Measurements from ENCODE around the gene LHFPL2. TPM values are rescaled to one million over a fixed set of nuclear protein-coding genes. Genes with fewer than 3 reads are reported as not detected.

Gene LHFPL2
- total and polyA plus RNA-seq, 2 of the 4 experiments (the other 2 are of a cell fraction): 6.5 to 11.3 TPM

DNA sequence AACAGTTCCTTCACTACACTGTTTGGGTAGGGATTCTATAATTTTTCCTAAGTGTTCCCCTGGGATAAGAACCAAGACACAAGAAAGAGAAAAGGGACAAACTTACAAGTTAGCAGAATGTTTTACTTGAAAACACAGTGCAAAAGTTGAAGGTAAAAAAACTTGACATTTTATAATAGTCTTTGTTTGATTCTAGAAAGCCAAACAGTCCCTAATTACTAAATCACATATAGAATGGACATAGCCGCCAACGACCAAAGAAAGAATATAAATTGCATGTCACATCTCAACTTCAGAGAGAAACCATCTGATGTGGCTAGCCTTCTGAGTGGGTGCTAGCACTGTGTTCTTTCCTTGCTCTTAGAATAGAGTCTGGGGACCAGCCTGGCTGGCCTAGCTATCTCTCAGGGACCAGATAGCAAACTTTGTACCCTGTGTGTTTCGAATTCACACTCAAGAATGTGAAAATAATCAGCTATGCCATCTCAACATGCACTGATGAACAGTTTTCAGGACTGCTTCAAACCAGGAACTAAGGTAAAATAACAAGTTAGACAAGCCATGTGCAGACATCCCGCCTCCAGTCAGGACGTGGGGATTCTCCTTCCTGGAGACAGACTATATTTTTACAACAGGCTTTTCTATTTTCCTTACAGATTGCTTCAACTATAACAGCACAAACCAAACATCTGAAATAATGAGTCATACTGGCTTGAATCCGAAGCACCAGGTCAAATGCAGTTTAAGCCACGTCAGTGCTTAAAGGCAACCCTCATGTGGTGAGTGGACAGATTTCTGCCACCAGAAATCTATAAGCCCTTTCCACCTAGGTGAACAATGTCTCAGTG, 53.7 kb downstream of the LHFPL2 start (continued):
- TF ChIP-seq, protein P1, sequence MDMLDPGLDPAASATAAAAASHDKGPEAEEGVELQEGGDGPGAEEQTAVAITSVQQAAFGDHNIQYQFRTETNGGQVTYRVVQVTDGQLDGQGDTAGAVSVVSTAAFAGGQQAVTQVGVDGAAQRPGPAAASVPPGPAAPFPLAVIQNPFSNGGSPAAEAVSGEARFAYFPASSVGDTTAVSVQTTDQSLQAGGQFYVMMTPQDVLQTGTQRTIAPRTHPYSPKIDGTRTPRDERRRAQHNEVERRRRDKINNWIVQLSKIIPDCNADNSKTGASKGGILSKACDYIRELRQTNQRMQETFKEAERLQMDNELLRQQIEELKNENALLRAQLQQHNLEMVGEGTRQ (IDR thresholded peaks at IDR 0.05; ENCODE audit: low read depth, low read length): no peak; the same call in 1 of the 2 replicates
- peak; percentile 40; the same call in 1 of the 2 replicates for TF ChIP-seq BHLHE40 (IDR thresholded peaks at IDR 0.05; ENCODE audit: low read depth, low read length)

DNA sequence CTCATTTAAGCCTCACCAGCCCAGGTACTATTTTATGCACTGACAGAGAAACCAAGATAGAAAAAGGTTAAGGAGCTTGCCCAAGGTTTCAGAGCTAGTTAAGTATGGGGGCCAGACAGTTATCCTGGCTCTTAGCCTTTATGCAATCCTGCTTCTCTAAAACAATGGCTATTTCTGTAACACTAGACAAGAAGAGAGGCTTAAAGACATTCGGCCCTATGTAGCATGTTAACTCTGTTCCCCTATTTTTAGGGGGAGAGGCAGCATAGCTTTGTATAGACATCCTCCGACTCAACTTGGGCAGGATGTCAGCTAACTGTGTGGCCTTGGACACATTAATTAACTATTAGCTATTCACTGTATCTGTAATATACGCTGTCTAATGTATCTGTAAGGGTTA, 54.6 kb downstream of the LHFPL2 start:
- dilution Hi-C loops (cut with HindIII; ENCODE audit: low sequenced_read_pairs, unreplicated experiment): no loop called here
- no peak overlapping the region for H3K9ac ChIP-seq (ENCODE audit: low read depth, low read length)
- intact Hi-C loops (cut with micrococcal nuclease): loop anchor here (1.0 to 5.0 kb wide), 3 partner anchors 53 to 153 kb away; partner anchors contain the start of gene LHFPL2
- peak overlapping the region; percentile 11; the same call in 1 of the 2 replicates for H3K27ac ChIP-seq (ENCODE audit: insufficient read depth, low read length)
- peak overlapping the region; percentile 36; the same call in 1 of the 2 replicates for H2BK20ac ChIP-seq (ENCODE audit: low read depth, low read length)
- ATAC-seq (ENCODE audit: low read depth) (no peak), DNase-seq (no peak)
- peak overlapping the region; percentile 76 for H2BK120ac ChIP-seq (ENCODE audit: low read depth, low read length)
- H2AFZ ChIP-seq (replicated peaks; ENCODE audit: low read length, poor library complexity): no peak overlapping the region
- peak overlapping the region; percentile 82 for H3K4ac ChIP-seq (ENCODE audit: low read depth, low read length)
- peaks cover 7% of the 10 kb centered on the region for H3K36me3 ChIP-seq (ENCODE audit: control insufficient read depth, insufficient read depth, low read length)
- H3K56ac ChIP-seq (ENCODE audit: extremely low read depth, insufficient read depth, low read length): peak overlapping the region; percentile 46; the same call in 1 of the 2 replicates
- H3K4me2 ChIP-seq (ENCODE audit: low read depth, low read length): no peak overlapping the region
- peak overlapping the region; percentile 47; the same call in 1 of the 2 replicates for H4K5ac ChIP-seq (ENCODE audit: low read depth, low read length)
- peak overlapping the region; percentile 76 for H3K18ac ChIP-seq (ENCODE audit: low read depth, low read length)
- peak overlapping the region; percentile 81 for H4K91ac ChIP-seq (ENCODE audit: insufficient read depth, low read depth, low read length)
- peak overlapping the region; percentile 95 for H2AK5ac ChIP-seq (ENCODE audit: low read depth, low read length)
- H3K9me1 ChIP-seq (ENCODE audit: insufficient read depth, low read length): peaks cover 33% of the 10 kb centered on the region
- H2AK9ac ChIP-seq (replicated peaks; ENCODE audit: low read depth, low read length, poor library complexity): no peak overlapping the region
- peak overlapping the region; percentile 78 for H3K14ac ChIP-seq (replicated peaks; ENCODE audit: low read depth, low read length)
- TF ChIP-seq, protein P1 (IDR thresholded peaks at IDR 0.05; ENCODE audit: low read depth, low read length): no peak
- TF ChIP-seq, protein P2, sequence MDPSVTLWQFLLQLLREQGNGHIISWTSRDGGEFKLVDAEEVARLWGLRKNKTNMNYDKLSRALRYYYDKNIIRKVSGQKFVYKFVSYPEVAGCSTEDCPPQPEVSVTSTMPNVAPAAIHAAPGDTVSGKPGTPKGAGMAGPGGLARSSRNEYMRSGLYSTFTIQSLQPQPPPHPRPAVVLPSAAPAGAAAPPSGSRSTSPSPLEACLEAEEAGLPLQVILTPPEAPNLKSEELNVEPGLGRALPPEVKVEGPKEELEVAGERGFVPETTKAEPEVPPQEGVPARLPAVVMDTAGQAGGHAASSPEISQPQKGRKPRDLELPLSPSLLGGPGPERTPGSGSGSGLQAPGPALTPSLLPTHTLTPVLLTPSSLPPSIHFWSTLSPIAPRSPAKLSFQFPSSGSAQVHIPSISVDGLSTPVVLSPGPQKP (IDR thresholded peaks at IDR 0.05; ENCODE audit: borderline replicate concordance, low read depth, low read length): no peak
- no peak for TF ChIP-seq MAZ (IDR thresholded peaks at IDR 0.05; ENCODE audit: borderline replicate concordance, low read depth, low read length)
- TF ChIP-seq, protein P3, sequence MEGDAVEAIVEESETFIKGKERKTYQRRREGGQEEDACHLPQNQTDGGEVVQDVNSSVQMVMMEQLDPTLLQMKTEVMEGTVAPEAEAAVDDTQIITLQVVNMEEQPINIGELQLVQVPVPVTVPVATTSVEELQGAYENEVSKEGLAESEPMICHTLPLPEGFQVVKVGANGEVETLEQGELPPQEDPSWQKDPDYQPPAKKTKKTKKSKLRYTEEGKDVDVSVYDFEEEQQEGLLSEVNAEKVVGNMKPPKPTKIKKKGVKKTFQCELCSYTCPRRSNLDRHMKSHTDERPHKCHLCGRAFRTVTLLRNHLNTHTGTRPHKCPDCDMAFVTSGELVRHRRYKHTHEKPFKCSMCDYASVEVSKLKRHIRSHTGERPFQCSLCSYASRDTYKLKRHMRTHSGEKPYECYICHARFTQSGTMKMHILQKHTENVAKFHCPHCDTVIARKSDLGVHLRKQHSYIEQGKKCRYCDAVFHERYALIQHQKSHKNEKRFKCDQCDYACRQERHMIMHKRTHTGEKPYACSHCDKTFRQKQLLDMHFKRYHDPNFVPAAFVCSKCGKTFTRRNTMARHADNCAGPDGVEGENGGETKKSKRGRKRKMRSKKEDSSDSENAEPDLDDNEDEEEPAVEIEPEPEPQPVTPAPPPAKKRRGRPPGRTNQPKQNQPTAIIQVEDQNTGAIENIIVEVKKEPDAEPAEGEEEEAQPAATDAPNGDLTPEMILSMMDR (conservative IDR thresholded peaks at IDR 0.05; ENCODE audit: low read depth, low read length): no peak
- TF ChIP-seq MAFK (IDR thresholded peaks at IDR 0.05; ENCODE audit: low read depth, low read length): no peak
- no peak for TF ChIP-seq BHLHE40 (IDR thresholded peaks at IDR 0.05; ENCODE audit: low read depth, low read length)
- TF ChIP-seq RCOR1 (IDR thresholded peaks at IDR 0.05; ENCODE audit: insufficient replicate concordance, low read length): no peak
- TF ChIP-seq NFE2L2 (IDR thresholded peaks at IDR 0.05; ENCODE audit: low read depth, low read length): no peak
- no peaks in the 10 kb centered on the region for H4K20me1 ChIP-seq (ENCODE audit: insufficient read depth, low read length)
- peak overlapping the region; percentile 28 to 51; a peak in 3 of 4 replicates for H4K8ac ChIP-seq (ENCODE audit: low read depth in 2 of 2, low read length in 2 of 2)
- H3K23ac ChIP-seq (ENCODE audit: low read depth, low read length): peak overlapping the region; percentile 10
- no CpG with 5 or more reads among the region's 3 CpGs for WGBS, 2 experiments (ENCODE audit: extremely low coverage in 2 of 2, insufficient read length in 1 of 2)
- H3K4me1 ChIP-seq (ENCODE audit: control insufficient read depth, insufficient read depth, low read length): peaks cover 43% of the 10 kb centered on the region
- BruUV-seq (replicated peaks): no TSS peak
- H3K9me3 ChIP-seq (ENCODE audit: control insufficient read depth, insufficient read depth, low read length): no peaks in the 10 kb centered on the region
- H2BK15ac ChIP-seq (ENCODE audit: low read depth, low read length): peak overlapping the region; percentile 84
- H2BK5ac ChIP-seq (ENCODE audit: low read depth, low read length, poor library complexity, severe bottlenecking): peak overlapping the region; percentile 69
- H3K4me3 ChIP-seq (ENCODE audit: insufficient read depth, low read depth, low read length): no peak overlapping the region
- CTCF ChIA-PET: interaction anchor here (0.7 to 1.3 kb wide), 4 partner anchors 21 to 314 kb away, joined by 3 to 4 read pairs (median 3); no protein-coding TSS in a partner anchor
- H3K27me3 ChIP-seq (ENCODE audit: control insufficient read depth, insufficient read depth, low read length): no peaks in the 10 kb centered on the region
- in situ Hi-C loops (cut with MboI; ENCODE audit: low sequenced_read_pairs): loop anchor here (10.0 kb wide), 1 partner anchor 89 kb away; no protein-coding TSS in a partner anchor
- peaks cover 38 to 61% of the 10 kb centered on the region in 2 experiments for H3K79me1 ChIP-seq (ENCODE audit: low read depth in 1 of 2, low read length in 2 of 2)
- POLR2A ChIA-PET (ENCODE audit: unreplicated experiment): no interaction called here

Data from IMR-90 (cell line).